HepG2 (cell line): ENCODE measurements around the gene ZFP36. TPM values are rescaled to one million over a fixed set of nuclear protein-coding genes. Genes with fewer than 3 reads are reported as not detected.

Source experiments
- ARNT ChIP-seq: fragments of 450-650 bp; IDR thresholded peaks from 2 replicates; pipeline ENCODE4 v1.6.1; 2017
- GATAD2A ChIP-seq: IDR thresholded peaks from 2 replicates; pipeline ENCODE4 v1.6.1; 2016
- JUNB ChIP-seq: sonication (generic); formaldehyde crosslinking; IDR thresholded peaks from 2 replicates; pipeline ENCODE4 v1.8.0; 2022; ENCODE audit warnings: missing genetic modification reagents, mild to moderate bottlenecking, borderline replicate concordance
- PHF20 ChIP-seq: sonication (generic); formaldehyde crosslinking; IDR thresholded peaks from 2 replicates; pipeline ENCODE4 v1.5.0; 2020; ENCODE audit warnings: mild to moderate bottlenecking, missing genetic modification reagents
- RARG ChIP-seq: sonication (generic); formaldehyde crosslinking; IDR thresholded peaks from 2 replicates; pipeline ENCODE4 v1.4.0; 2020; ENCODE audit warnings: low read depth, mild to moderate bottlenecking, missing genetic modification reagents
- RBM22 ChIP-seq: fragments of 200-400 bp; formaldehyde crosslinking; optimal IDR thresholded peaks from 2 replicates; pipeline ENCODE3; 2017; ENCODE audit warnings: mild to moderate bottlenecking, low read length, moderate library complexity
- RCOR2 ChIP-seq: IDR thresholded peaks from 2 replicates; pipeline ENCODE4 v1.6.1; 2016; ENCODE audit warnings: missing biosample characterization, missing genetic modification reagents
- SOX5 ChIP-seq: IDR thresholded peaks from 2 replicates; pipeline ENCODE4 v1.6.1; 2016; ENCODE audit warnings: borderline replicate concordance
- THYN1 ChIP-seq: sonication (generic); formaldehyde crosslinking; IDR thresholded peaks from 2 replicates; pipeline ENCODE4 v1.8.1; 2023; ENCODE audit warnings: low read depth, mild to moderate bottlenecking, moderate library complexity, missing genetic modification reagents, borderline replicate concordance
- WIZ ChIP-seq: sonication (generic); formaldehyde crosslinking; IDR thresholded peaks from 2 replicates; pipeline ENCODE4 v1.5.1; 2020; ENCODE audit warnings: mild to moderate bottlenecking, missing genetic modification reagents
- ZMYM2 ChIP-seq: sonication (generic); formaldehyde crosslinking; IDR thresholded peaks from 2 replicates; pipeline ENCODE4 v1.8.0; 2022; ENCODE audit warnings: mild to moderate bottlenecking, missing genetic modification reagents
- ZNF33A ChIP-seq: sonication (generic); formaldehyde crosslinking; IDR thresholded peaks from 2 replicates; pipeline ENCODE4 v1.5.1; 2020; ENCODE audit warnings: missing genetic modification reagents, mild to moderate bottlenecking, moderate library complexity, borderline replicate concordance
- ZNF460 ChIP-seq: sonication (generic); formaldehyde crosslinking; IDR thresholded peaks from 2 replicates; pipeline ENCODE4 v1.5.1; 2020; ENCODE audit warnings: missing genetic modification reagents, mild to moderate bottlenecking, borderline replicate concordance
- ZNF761 ChIP-seq: sonication (generic); formaldehyde crosslinking; conservative IDR thresholded peaks from 2 replicates; pipeline ENCODE4 v1.4.0; 2020; ENCODE audit warnings: mild to moderate bottlenecking, missing genetic modification reagents
- polyA plus RNA-seq, 8 experiments: library from polyadenylated mRNA; depleted of rRNA in 3 of 8; stranded (reverse) in 7 of 8; unstranded in 1 of 8; fragments of >200 nt; fragmentation: Illumina TruSeq in 4 of 8; extraction: Trizol in 4 of 8; gene quantifications; 2 replicates each; pipeline versions ENCODE4 v1.2.1 to v1.2.3, GENCODE V29; 2011 to 2016; ENCODE audit warnings: low read depth in 4 of 8, missing spikeins in 1 of 8, mixed read lengths in 1 of 8; ENCODE audit not compliant: insufficient read depth in 1 of 8
- total RNA-seq, 5 experiments: library from RNA; depleted of rRNA; stranded (reverse); fragments of >200 nt; fragmentation: Illumina TruSeq; extraction: Trizol; gene quantifications; 2 replicates each; pipeline ENCODE4 v1.2.3, GENCODE V29; 2016; ENCODE audit warnings: low read depth in 1 of 5
- TF ChIP-seq, protein P1 (sequence below): sonication (generic); formaldehyde crosslinking; IDR thresholded peaks from 2 replicates; pipeline ENCODE4 v1.8.1; 2023; ENCODE audit warnings: missing genetic modification reagents, mild to moderate bottlenecking, borderline replicate concordance
- TF ChIP-seq, protein P2 (sequence below): sonication (generic); formaldehyde crosslinking; IDR thresholded peaks from 2 replicates; pipeline ENCODE4 v1.9.0; 2022; ENCODE audit warnings: missing genetic modification reagents, mild to moderate bottlenecking, borderline replicate concordance
- TF ChIP-seq, protein P3 (sequence below): sonication (generic); formaldehyde crosslinking; IDR thresholded peaks from 2 replicates; pipeline ENCODE4 v1.5.1; 2020; ENCODE audit warnings: missing genetic modification reagents, mild to moderate bottlenecking, borderline replicate concordance
- TF ChIP-seq, protein P4 (sequence below): sonication (generic); formaldehyde crosslinking; IDR thresholded peaks from 2 replicates; pipeline ENCODE4 v1.4.0; 2020; ENCODE audit warnings: missing genetic modification reagents
- TF ChIP-seq, protein P5 (sequence below), 2 experiments: sonication (generic) in 1 of 2; formaldehyde crosslinking in 1 of 2; IDR thresholded peaks; 2 replicates each; pipeline versions ENCODE4 v1.4.0 to v1.6.1; 2016 to 2020; ENCODE audit warnings: borderline replicate concordance in 1 of 2, low read depth in 1 of 2, mild to moderate bottlenecking in 1 of 2, missing genetic modification reagents in 1 of 2

The ZFP36 gene
- total and polyA plus RNA-seq, 2 of the 13 experiments (the other 11 are each of a cell fraction or from before 2014, with no cell fraction given) = 1.4 to 1.7 TPM

DNA sequence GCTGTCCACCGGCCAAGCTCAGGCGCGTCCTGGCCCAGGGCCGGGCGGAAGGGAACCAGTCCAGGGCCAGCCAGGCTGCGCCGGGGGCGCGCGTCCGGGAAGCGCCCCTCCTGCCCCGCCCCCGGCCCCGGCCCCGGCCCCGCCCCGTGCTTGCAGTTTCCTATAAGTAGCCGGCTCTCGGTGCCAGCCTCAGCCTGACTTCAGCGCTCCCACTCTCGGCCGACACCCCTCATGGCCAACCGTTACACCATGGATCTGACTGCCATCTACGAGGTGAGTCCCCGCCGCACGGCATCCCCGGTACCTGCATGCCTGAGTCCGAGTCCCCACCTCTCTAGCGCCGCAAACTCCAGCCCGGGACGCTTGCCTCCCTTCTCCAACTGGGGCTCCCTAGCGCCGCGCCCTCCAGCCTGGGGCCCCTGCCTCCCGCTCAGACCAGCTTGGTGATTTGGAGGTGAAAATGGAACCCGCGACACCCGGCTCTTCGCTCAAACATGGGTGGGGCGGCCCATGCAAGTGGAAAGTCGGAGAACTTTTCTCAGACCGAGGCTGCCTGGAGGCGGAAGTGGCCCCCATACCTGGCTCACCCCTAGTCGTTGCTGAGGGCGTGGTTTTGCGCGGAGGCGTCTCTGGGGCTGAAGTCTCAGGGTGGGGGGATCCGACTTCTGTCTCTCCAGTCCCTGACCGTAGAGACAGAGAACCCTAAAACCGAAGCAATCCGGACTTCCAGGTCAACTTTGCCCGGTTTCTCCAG, at the start of gene ZFP36 (continued):
- no peak for TF ChIP-seq ZNF761
- TF ChIP-seq SOX5 (CRISPR knock-in tag) = no peak
- no peak for TF ChIP-seq ZNF460 (CRISPR knock-in tag)
- no peak for TF ChIP-seq ARNT
- TF ChIP-seq PHF20 (CRISPR knock-in tag) = peak; percentile 37; the same call in 1 of the 2 replicates
- TF ChIP-seq GATAD2A (CRISPR knock-in tag) = no peak
- TF ChIP-seq WIZ (CRISPR knock-in tag) = no peak
- TF ChIP-seq, protein P1, sequence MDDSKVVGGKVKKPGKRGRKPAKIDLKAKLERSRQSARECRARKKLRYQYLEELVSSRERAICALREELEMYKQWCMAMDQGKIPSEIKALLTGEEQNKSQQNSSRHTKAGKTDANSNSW (CRISPR knock-in tag) = no peak
- TF ChIP-seq, protein P2, sequence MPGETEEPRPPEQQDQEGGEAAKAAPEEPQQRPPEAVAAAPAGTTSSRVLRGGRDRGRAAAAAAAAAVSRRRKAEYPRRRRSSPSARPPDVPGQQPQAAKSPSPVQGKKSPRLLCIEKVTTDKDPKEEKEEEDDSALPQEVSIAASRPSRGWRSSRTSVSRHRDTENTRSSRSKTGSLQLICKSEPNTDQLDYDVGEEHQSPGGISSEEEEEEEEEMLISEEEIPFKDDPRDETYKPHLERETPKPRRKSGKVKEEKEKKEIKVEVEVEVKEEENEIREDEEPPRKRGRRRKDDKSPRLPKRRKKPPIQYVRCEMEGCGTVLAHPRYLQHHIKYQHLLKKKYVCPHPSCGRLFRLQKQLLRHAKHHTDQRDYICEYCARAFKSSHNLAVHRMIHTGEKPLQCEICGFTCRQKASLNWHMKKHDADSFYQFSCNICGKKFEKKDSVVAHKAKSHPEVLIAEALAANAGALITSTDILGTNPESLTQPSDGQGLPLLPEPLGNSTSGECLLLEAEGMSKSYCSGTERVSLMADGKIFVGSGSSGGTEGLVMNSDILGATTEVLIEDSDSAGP (CRISPR knock-in tag) = peak; percentile 69; the same call in 1 of the 2 replicates
- TF ChIP-seq, protein P3, sequence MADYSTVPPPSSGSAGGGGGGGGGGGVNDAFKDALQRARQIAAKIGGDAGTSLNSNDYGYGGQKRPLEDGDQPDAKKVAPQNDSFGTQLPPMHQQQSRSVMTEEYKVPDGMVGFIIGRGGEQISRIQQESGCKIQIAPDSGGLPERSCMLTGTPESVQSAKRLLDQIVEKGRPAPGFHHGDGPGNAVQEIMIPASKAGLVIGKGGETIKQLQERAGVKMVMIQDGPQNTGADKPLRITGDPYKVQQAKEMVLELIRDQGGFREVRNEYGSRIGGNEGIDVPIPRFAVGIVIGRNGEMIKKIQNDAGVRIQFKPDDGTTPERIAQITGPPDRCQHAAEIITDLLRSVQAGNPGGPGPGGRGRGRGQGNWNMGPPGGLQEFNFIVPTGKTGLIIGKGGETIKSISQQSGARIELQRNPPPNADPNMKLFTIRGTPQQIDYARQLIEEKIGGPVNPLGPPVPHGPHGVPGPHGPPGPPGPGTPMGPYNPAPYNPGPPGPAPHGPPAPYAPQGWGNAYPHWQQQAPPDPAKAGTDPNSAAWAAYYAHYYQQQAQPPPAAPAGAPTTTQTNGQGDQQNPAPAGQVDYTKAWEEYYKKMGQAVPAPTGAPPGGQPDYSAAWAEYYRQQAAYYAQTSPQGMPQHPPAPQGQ = no peak
- TF ChIP-seq RCOR2 (CRISPR knock-in tag) = no peak
- no peak for TF ChIP-seq RBM22
- TF ChIP-seq, protein P4, sequence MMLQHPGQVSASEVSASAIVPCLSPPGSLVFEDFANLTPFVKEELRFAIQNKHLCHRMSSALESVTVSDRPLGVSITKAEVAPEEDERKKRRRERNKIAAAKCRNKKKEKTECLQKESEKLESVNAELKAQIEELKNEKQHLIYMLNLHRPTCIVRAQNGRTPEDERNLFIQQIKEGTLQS (CRISPR knock-in tag) = no peak
- no peak for TF ChIP-seq ZNF33A
- TF ChIP-seq RARG (CRISPR knock-in tag) = no peak
- no peak for TF ChIP-seq THYN1
- no peak for TF ChIP-seq ZMYM2
- TF ChIP-seq, protein P5, sequence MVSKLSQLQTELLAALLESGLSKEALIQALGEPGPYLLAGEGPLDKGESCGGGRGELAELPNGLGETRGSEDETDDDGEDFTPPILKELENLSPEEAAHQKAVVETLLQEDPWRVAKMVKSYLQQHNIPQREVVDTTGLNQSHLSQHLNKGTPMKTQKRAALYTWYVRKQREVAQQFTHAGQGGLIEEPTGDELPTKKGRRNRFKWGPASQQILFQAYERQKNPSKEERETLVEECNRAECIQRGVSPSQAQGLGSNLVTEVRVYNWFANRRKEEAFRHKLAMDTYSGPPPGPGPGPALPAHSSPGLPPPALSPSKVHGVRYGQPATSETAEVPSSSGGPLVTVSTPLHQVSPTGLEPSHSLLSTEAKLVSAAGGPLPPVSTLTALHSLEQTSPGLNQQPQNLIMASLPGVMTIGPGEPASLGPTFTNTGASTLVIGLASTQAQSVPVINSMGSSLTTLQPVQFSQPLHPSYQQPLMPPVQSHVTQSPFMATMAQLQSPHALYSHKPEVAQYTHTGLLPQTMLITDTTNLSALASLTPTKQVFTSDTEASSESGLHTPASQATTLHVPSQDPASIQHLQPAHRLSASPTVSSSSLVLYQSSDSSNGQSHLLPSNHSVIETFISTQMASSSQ (IDR thresholded peaks at IDR 0.05; ENCODE audit: low read depth) = no peak
- TF ChIP-seq, protein P5 (CRISPR knock-in tag; IDR thresholded peaks at IDR 0.05; ENCODE audit: borderline replicate concordance) = no peak
- no peak for TF ChIP-seq JUNB (CRISPR knock-in tag)
